ENCODE results near the gene DPY30. TPM values are rescaled to one million over a fixed set of nuclear protein-coding genes. Genes with fewer than 3 reads are reported as not detected.
"Not testable (repeated sequence)": the region's sequence is repeated elsewhere in the genome, so short reads cannot be mapped to it uniquely, and the experiment has no call there.

Gene DPY30
- total and polyA plus RNA-seq, 3 donors from 2014 or later, result 31.8 to 53.7 (median 37.2) TPM

GRCh38 chr2:32060266-32060665 is 20.7 kb upstream of the DPY30 start:
- Histone ChIP-seq H3K4me1 (no peaks in the 10 kb centered on the region), H3K27ac (no peak overlapping the region), H3K9me3 (no peaks in the 10 kb centered on the region), H3K4me3 (no peak overlapping the region), H3K36me3 (ENCODE audit: low read depth, missing control alignments) (no peaks in the 10 kb centered on the region), H3K27me3 (no peaks in the 10 kb centered on the region)
- no peak for DNase-seq
- intact Hi-C loops (cut with DNase I; ENCODE audit: low total_unique reads), result loop anchor here (10.0 kb wide), 1 partner anchor 45 kb away; the partner anchor contains the start of gene MEMO1
- TF ChIP-seq CTCF (IDR thresholded peaks at IDR 0.05), result no peak
- TF ChIP-seq POLR2A (IDR thresholded peaks at IDR 0.05), result no peak
- 88 to 91% methylated on average over 2 of the region's 2 CpGs for WGBS, 2 donors

- H3K9me3 ChIP-seq, result no peaks in the 10 kb centered on the region
- no peak overlapping the region for H3K27ac ChIP-seq
- H3K27me3 ChIP-seq, result no peaks in the 10 kb centered on the region
- WGBS, 2 donors, result 85 to 94% methylated on average over 2 of the region's 2 CpGs
- TF ChIP-seq POLR2A (IDR thresholded peaks at IDR 0.05) (no peak), CTCF (IDR thresholded peaks at IDR 0.05) (no peak)
- intact Hi-C loops (cut with DNase I; ENCODE audit: low total_unique reads), result no loop called here
- H3K4me3 ChIP-seq, result no peak overlapping the region
- no peaks in the 10 kb centered on the region for H3K36me3 ChIP-seq (ENCODE audit: low read depth, missing control alignments)
- DNase-seq, result no peak
- H3K4me1 ChIP-seq, result no peaks in the 10 kb centered on the region
These were observed 18.5 kb upstream of the DPY30 start for GRCh38 chr2:32058130-32058529.

- H3K27me3 ChIP-seq; H3K4me3 ChIP-seq; H3K27ac ChIP-seq; H3K36me3 ChIP-seq (ENCODE audit: low read depth, missing control alignments); H3K4me1 ChIP-seq; H3K9me3 ChIP-seq; DNase-seq; intact Hi-C loops (cut with DNase I; ENCODE audit: low total_unique reads): not testable (repeated sequence)
- WGBS, 2 donors, result 60 to 71% methylated on average over 3 of the region's 3 CpGs
These were observed 15.0 kb upstream of the DPY30 start for GRCh38 chr2:32054583-32054982.

- no peak for DNase-seq
- H3K4me3 ChIP-seq, result no peak overlapping the region
- no peak overlapping the region for H3K27ac ChIP-seq
- H3K9me3 ChIP-seq, result no peaks in the 10 kb centered on the region
- H3K36me3 ChIP-seq (ENCODE audit: low read depth, missing control alignments), result no peaks in the 10 kb centered on the region
- H3K4me1 ChIP-seq, result no peaks in the 10 kb centered on the region
- no peak for TF ChIP-seq CTCF (IDR thresholded peaks at IDR 0.05)
- TF ChIP-seq POLR2A (IDR thresholded peaks at IDR 0.05), result no peak
- H3K27me3 ChIP-seq, result no peaks in the 10 kb centered on the region
- 91 to 92% methylated on average over 11 of the region's 11 CpGs for WGBS, 2 donors
- intact Hi-C loops (cut with DNase I; ENCODE audit: low total_unique reads), result no loop called here
These were observed 12.3 kb upstream of the DPY30 start for GRCh38 chr2:32051836-32052439.

- DNase-seq, result no peak
- H3K36me3 ChIP-seq (ENCODE audit: low read depth, missing control alignments), result no peaks in the 10 kb centered on the region
- no peak overlapping the region for H3K4me3 ChIP-seq
- H3K4me1 ChIP-seq, result peaks cover 5% of the 10 kb centered on the region
- 81 to 82% methylated on average over 7 of the region's 7 CpGs for WGBS, 2 donors
- TF ChIP-seq CTCF (IDR thresholded peaks at IDR 0.05) (no peak), POLR2A (IDR thresholded peaks at IDR 0.05) (no peak)
- no peaks in the 10 kb centered on the region for H3K9me3 ChIP-seq
- H3K27ac ChIP-seq, result no peak overlapping the region
- intact Hi-C loops (cut with DNase I; ENCODE audit: low total_unique reads), result no loop called here
- H3K27me3 ChIP-seq, result no peaks in the 10 kb centered on the region
These were observed 4.0 kb upstream of the DPY30 start for GRCh38 chr2:32043561-32043960.

- H3K9me3 ChIP-seq; H3K27me3 ChIP-seq; H3K36me3 ChIP-seq (ENCODE audit: low read depth, missing control alignments); H3K27ac ChIP-seq; intact Hi-C loops (cut with DNase I; ENCODE audit: low total_unique reads); DNase-seq; H3K4me3 ChIP-seq; H3K4me1 ChIP-seq: not testable (repeated sequence)
- 90 to 91% methylated on average over 8 of the region's 8 CpGs for WGBS, 2 donors
These were observed 5.3 kb downstream of the DPY30 start for GRCh38 chr2:32034198-32034887.

- not testable (repeated sequence) for H3K27me3 ChIP-seq; H3K4me3 ChIP-seq; H3K27ac ChIP-seq; H3K36me3 ChIP-seq (ENCODE audit: low read depth, missing control alignments); DNase-seq; H3K9me3 ChIP-seq; H3K4me1 ChIP-seq
- intact Hi-C loops (cut with DNase I; ENCODE audit: low total_unique reads), result loop anchor here (10.0 kb wide), 1 partner anchor 46 kb away; the partner anchor contains the start of gene SPAST
- 95 to 96% methylated on average over 9 of the region's 9 CpGs for WGBS, 2 donors
These were observed 20.7 kb downstream of the DPY30 start for GRCh38 chr2:32018789-32019482.

All from testis (tissue), 3 donors.